Measurements from ENCODE around the gene PIMREG.
"Not testable (repeated sequence)": the region's sequence is repeated elsewhere in the genome, so short reads cannot be mapped to it uniquely, and the experiment has no call there.

The PIMREG gene

DNA sequence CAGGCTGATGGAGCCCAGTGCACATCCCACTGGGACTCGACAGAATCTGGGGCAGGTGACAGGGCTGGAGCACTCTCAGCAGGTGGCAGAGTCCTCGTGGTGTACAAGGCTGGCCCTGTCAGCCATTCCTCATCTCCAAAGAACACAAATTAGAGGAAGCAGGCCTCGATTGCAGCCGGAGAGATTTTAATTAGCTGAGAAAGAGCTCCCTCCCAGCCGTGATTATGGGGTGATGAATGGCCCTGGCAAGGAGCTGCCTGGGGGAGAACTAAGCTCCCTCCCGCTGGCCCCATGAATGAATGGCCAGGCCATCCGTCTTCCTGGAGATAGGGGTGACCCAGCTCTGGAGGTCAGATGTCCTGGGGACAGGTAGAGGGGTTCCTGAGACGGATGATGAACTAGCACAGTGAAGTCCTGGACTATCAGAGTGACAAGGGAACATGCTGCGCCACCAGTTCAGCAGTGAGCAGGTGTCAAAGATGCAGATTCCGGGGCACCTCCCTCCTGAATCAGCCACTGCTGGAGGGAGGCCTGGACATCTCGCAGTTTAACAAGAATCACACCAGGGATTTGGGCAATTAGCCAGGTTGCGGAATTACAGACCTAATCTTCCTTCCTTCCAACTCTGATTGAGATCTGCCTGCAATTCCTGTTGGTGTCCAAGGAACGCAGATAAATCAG lies 35.5 kb downstream of the PIMREG start:
- no peak for DNase-seq

DNA sequence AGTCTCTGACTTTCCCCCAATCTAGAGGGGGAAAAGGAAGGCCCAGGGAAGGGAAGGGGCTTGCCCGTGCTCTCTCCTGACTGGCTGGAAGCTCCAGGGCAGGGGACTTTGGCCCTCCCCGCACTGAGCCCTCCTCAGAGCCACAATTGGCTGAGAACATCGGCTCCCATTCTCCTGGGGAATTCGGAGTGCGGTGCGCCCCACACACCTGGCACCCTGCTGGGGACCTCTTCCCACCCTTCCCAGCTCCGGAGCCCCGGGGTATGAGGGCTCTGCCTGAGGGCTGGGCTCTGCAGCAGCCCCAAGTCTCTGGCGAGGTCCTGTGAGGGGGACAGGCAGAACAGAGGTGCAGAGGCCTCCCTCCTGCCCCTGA lies 36.0 kb downstream of the PIMREG start:
- no peak for DNase-seq

DNA sequence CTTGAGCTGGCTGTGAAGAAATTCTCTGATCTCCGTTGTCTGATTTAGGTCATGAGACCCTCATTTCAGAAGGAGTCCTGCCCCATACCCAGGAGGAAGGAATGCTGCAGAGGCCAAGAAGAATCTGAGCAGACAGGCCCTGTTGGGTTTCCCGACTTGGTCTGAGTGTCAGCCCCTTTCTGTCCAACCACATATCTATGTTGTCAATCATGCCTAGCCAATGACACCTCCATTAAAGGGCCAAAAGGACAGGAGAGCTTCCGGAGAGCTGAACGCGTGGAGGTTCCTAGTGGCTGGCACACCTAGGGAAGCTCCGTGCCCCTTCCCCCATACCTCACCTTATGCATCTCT lies 37.8 kb downstream of the PIMREG start:
- no peak for DNase-seq

DNA sequence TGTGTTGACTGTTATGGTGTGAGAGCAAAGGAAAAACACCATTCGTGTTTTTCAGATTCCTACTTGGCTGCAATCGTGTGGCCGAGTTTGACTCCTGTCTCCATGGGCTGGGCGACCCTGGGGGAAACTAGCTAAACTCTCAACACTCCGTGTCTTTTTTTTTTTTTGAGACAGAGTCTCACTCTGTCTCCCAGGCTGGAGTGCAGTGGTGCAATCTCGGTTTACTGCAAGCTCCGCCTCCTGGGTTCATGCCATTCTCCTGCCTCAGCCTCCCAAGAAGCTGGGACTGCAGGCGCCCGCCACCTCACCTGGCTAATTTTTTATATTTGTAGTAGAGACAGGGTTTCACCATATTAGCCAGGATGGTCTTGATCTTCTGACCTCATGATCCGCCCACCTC lies 38.5 kb downstream of the PIMREG start:
- not testable (repeated sequence) for DNase-seq

DNA sequence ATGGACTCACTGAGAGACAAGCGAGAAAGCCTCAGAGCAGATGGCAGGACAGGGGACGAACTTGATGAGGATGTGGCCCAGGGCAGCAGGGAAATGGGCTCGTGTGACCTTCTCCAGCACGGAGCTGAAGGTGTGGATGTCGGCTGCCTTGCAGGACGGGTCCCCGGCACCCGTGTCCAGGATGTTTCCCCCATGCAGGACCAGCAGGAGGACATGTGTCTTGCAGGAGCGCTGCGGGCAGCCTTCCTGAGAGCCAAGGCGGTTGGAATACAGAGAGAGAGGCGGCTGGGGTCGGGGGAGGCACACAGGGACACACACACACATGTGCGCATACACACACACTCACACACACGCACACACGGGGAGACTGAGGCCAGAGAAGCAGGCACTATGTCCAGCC lies 39.3 kb downstream of the PIMREG start:
- no peak for DNase-seq

DNA sequence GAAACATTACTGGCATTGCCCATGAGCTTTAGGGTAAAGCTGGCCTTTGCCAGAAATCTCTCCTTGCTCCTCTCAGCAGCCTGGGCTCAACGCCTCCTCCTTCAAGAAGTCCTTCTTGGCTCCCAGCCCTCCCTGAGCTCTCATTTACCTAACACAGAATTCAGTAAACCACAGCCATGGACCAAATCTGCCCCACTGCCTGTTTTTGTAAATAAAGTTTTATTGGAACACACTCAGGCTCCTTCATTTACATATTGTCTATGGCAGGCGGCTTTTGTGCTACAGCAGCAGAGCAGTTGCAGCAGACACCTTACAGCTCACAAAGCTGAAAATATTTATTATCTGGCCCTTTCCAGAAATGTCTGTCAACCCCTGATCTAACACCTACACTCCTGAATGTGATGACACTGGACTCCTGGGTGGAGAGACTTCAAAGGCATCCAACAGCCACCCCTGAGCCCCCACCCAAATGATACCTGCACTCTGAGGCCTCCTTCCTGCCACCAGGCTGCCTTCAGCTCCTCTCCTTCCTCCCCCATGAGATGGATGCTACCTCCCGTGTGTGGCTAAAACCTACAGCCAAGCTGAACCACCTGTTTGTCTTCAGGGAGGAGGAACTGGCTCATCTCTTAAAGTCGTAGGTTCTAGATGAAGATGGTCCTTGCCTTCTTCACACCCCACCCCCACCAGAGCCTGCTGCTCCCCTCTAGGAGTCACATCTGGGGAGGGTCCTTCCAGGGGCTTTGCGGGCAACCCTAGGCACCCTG lies 41.6 kb downstream of the PIMREG start:
- DNase-seq = no peak

DNA sequence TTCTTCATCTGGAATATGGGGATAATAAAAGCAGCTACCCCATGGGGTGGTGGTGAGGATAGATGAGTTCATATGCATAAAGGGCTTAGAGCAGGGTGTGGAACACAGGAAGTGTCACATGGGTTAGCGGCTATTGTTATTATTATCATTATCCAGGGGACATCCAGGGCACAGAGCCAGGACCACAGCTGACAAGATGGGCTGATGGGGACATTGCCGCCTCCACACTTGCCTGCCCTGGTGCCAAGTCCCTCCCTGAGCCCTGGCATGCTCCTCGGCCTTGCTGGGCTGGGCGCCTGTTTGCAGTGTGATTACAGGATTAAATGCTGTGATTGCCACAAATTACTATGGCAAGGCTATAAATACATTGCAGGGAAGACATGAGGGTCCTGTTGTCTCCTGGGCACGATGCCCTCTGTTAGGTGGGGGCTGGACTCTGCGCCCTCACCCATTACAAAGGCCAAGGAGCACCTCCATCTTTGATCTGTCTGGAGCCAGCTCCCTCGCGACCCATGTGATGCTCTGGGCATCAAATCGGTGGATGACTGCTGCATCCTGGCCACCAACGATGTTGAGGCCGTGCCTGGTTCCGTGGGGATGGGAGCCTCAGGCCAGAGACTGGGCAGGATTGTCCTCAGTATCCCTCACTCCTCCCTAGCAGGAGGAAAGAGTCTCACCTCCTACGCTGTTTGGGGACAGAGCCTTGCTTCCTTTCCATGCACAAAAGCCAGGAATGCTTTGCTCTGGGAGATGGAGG lies 43.2 kb downstream of the PIMREG start:
- no peak for DNase-seq

DNA sequence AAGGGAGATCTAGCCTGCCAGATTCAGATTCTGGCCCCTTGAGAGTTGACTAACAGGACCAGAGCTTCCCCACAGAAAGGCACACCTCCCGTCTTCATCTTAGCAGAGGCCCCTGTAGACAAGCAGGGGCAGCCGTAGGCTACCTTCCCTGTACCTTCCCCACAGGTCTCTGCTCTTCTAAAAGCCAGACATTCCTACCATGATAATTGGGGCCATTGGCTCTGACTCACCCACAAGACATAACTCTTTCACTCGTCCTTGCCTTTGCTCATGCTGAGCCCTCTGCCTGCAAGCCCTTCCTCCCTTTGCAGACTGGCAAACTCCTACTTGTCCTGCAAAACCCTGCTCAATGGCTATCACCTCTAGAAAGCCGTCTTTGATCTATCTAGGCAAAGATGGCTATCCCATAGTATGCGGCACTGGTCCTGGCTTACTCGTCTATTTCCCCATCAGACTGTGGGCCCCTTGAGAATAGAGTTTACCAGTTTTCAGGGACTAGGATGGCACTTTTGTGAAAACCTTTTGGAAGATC lies 43.8 kb downstream of the PIMREG start:
- no peak for DNase-seq

DNA sequence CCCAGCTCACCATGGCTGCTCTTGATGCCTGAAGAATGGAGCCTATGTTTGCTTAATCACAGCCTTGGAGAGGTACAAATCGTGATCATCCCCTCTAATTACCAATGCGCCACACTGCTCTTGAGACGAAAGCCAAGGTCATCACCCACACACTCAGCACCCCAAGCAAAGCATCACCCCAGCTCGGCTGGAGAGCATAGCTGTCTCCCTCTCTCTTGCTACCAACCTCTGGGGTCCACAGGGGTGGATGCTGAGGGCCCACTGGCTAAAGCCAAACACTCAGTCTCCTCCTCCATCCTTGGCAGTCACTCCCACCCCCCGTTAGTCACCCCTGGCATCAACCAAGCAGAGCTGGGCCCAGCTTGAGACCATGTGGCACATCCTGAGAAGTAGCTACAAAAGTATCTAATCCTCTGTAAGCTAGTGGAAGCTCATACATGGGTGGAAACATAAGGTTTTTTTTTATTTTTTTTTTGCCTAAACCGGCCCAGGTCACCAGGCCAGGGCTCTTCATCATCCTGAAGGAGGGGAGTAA lies 44.8 kb downstream of the PIMREG start:
- DNase-seq = no peak

DNA sequence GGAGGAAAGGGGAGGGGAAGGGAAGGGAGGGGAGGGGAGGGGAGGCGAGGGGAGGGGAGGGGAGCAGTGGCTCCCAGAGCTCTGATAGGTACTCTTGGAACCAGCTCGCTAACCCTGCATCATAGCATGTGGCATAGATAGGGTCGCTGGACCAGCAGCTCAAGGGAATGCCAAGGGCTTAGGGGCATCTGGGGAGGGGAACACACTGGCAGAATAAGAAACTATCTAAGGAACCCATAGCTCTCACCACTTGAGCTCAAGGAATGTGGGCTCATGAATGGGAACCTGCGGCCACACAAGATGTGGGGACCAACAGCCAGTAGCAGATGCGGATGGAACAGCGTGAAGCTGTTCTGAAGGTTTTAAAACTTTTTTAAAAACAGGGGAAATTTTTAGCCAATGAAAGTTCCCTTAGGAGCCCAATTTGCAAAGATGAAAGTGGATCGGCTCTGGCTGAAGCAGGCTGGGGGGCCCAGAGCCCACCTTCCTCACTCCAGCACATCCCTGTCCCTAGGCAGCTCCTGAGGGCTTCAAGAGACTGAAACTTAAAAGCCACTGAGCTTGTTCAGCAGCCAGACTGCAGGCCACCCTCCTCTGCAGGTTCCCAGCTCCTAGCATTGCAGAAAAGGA lies 46.9 kb downstream of the PIMREG start:
- no peak for DNase-seq

DNA sequence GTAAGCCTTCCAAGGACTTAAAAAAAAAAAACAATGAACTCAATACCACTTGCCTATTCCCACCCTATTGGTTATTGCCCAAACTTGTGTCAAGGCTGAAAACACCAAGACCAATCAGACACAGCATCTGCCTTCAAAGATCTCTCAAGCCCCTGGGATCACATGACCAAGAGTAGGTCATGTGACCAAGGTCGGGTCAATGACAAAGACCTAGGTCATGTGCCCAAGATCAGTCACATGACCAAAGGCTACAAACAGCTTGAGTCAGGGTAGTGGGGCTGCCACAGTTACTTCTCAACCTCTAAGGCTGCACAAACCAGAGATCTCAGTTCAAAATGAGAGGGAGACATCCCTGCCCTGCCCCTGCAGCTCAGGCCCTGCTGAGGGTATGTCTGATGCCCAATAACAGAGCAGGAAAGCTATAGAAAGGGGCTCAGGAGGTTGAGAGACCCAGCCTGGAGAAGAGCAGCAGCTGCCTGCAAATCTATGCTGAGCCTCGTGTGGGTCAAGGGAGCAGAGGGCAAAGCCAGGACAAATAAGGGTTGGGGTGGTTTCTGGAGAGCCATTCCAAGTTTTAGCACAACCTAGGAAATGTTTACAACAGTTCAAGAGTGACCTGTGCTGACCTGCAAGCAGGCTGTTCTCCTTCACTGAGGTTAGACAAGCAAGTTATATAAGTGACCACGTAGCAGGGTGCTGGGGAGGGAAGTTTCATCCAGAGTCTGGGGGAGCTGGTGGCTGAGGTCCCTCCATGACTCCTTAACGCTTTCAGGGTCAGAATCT lies 48.8 kb downstream of the PIMREG start:
- no peak for DNase-seq

DNA sequence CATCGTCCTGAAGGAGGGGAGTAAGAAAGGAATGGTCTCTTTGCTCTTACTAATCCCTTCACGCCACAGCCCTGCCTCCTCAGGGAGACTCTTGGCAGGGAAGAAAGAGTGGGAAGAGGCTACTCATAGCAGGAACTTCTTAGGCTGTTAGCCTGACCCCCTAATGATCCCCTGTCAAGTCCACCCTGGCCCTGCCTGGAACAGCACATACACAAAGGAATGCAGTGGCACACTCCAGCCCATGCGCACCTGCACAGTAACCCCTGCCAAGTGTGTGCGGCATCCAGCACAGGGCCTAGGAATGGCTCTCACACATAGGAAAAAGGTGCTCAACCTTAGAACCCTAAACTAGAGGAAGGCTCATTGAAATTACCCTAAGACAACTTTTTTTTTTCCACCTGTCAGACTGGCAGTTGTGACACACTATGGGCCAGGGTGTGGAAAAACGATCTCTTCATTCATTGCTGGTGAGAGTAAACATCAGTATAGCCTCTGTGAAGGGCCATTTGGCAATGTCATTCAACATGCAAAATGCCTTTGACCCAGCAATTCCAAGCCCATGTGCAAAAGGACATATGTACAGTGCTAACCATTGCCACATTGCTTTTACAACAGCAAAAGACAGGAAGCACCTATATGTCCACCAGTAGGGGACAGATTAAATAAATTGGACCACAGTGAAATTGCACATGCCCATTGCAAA lies 50.1 kb downstream of the PIMREG start:
- DNase-seq = no peak

DNA sequence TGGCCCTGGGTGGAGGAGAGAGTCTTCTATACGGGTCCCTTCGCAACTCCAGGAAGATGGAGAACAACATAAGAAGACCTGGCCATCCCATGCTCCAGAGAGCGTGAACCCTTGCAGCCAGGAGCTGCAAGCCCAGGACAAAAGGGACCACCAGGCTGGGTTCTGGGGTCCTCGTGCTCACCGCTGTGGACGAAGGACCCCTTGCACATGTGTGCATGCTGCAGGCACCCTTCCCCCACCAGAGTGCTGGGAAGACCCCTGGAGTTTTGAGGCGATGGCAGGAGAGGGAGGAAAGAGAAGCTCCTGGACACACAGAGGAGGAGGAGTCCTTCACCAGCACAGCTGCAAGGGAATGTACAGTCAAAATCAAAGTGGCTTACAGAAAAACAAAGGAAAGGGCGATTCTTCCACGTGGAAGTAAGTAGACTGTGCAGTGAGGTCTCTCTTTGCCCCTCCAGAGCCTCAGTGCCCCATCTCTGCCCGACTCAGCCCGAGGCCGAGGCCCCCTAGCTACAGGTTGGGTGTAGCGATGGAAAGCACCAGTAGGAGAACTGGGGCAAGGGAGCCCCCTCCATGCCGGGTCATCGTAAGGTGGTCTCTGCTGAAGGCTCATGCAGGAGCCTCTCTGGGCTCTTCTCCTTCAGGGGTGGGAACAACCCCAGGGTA lies 51.3 kb downstream of the PIMREG start:
- no peak for DNase-seq

DNA sequence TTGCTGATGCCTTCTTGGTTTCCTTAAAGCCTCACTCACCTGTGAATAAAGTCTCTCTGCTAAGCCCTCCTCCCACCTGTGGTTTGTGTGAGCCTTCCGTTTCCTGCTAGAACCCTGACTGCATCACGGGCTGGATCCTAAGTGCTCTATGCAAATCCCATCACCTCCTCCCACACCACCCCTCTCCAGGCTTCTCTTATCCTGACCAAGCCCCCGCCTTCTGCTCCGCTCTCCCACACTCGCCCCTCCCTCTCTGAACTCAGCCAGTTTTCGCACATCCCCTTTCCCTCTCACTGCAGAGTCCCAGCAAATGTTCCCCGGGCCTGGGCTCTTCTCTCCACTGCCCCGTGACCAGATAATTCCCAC lies 51.8 kb downstream of the PIMREG start:
- DNase-seq = no peak

DNA sequence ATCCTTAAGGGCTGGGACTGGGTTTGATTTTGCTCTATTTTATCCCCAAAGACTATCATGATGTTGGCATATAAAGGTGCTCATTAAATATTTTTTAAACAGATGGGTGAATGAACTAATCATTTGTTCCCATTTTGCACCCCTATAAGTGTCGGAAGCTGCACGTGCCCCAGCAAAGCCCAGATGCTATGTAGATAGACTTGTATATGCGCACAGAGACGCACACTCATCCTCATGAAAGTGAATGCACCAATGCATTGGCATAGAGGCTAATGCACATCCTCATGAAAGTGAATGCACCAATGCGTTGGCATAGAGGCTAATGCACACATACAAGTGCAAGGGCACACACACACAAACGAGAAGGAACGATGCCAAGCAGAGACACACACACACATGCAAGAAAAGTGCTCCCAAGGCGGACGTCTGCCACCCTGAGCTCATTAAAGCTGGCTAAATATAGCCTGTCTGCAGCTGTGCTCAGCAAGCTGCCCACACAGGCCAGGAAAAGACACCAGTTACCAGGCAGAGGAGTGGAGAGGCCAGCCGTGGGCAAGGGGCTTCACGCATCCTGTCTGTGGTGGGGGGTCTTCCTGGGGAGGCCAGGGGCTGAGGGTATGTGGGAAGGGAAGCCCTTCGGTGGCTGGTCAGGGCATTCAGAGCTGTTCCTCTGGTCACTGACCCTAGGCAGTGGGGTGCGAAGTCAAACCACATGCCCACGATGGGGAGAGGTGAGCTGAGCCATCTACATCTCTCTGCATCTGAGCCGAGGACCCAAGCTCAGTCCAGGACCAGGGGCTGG lies 52.6 kb downstream of the PIMREG start:
- DNase-seq = no peak

DNA sequence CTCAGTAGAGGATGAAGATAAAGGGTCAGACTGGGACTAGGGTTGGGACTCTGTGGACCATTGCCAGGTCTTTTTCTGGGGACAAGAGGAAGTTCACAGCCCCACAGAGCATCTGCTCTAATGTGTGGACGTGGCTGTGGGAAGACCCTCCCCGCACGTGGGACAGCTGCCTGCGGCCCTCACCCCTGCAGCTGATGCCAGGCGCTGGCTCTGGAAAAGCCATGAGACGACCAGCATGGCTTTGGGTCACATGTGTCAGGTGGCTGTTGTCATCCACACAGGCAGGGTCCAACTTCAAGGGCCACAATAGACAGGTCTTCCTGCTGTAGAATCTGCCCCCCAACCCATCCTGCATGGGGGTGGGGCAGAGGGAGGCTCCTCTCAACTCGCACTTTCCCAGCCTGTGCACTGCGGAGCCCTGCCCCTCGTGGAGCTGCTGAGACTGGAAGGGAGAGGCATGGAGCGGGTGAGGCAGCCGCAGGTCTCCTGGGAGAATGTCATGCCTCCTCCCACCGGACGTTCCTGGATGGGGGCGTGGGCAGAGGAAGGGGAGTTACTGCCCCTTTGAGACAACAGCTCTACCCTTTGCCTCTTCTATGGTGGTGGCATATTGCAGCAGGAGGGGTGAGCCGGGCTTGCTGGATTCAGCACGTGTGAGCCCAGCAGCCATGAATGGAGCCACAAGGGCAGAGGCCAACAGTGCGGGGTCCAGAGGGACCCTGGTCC lies 53.4 kb downstream of the PIMREG start:
- DNase-seq = no peak

DNA sequence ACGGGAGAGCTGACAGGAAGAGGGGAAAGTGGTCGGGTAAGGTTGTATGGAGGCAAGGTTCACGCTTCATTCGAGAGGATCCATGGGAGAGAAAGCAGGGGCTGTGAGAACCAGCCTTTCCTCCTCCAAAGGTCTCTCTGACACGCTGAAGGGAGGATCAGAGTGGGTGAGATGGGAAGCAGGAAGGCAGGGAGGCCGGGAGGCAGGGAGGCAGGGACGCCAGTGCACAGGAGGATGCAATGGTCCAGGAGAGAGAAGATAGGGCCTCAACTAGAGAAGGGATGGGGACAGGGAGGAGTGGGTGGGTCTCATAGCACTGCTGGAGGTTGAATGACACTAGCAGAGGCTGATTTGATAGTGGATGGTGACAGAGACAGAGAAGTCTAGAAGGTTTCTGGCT lies 54.1 kb downstream of the PIMREG start:
- no peak for DNase-seq

DNA sequence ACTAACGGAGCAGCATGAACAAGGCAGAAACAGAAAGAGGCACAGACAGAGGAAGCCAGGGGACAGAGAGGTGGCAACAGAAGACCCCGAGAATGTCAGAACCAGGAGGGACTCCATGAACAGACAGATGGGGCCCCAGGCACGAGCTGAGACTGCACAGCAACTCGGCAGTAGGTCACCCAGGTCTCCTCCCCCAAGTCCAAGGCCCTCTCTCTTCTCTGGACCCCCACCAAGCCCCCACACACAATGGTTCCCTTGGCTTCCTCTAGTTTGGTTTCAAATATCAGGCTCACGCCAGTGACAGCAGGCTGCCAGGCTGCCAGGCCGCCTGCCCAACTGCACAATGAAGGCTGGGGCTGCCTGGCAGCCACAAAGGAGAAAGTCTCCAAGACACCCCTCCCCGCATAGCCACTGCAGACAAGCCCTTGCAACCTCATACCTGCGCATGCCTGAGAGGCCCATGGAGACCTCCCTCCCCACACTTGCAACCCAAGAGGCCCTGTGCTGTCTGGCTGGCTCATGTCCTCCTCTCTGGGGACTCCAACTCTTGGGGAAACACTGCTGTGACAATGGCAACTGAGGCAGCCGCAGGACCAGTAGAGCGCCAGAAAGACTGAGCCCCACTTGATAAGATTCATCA lies 54.8 kb downstream of the PIMREG start:
- no peak for DNase-seq

Measured in activated CD4-positive, alpha-beta T cell treated with anti-CD3 and anti-CD28 coated beads for 1 hour (primary cell).